CD4-positive, alpha-beta T cell treated with Interleukin-4 for 4 hours (primary cell): Measurements from ENCODE around the gene STRA8.
A peak's percentile ranks its signal among the peaks of the same experiment; 100 is the strongest.
"Not testable (repeated sequence)": the region's sequence is repeated elsewhere in the genome, so short reads cannot be mapped to it uniquely, and the experiment has no call there.

Experiments used
- DNase-seq: peaks from one replicate; pipeline ENCODE4 v3.0.0-alpha.2; 2020

The STRA8 gene

GRCh38 chr7:135206941-135207391 lies 26.7 kb upstream of the STRA8 start:
- no peak for DNase-seq

DNA sequence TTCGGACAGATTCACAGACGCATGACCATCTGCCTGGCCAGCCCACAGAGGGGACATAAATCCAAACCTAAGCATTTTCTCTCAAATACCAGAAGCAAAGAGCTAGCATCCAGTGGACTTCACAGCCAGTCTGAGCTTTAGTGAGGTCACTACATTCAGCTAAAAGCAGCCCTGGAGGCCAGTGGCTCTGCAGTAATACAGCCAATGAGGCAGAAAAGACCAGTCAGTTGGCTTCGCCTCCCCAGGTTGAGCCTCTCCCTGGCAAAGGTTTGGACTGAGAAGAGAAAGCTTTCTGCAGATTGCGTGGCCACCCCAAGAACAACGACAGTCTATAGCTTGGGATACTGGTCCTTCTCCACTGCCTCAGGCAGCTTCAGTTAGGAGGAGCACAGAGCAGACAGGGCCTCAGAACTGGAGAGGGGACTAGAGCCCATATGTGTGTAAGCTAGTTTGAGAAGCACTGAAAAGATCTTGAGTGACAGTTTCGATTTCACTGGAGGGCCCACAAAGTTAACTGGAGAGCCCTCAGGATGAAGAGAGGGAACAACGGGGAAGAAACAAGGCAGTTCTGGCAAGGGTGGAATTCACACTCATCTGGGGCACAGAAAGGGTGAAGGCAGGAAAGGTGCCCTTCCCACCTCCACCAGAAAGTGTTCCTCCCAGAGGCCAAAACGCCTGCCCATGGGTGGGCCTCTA lies 26.1 kb upstream of the STRA8 start:
- DNase-seq: no peak

GRCh38 chr7:135208102-135208793 lies 25.4 kb upstream of the STRA8 start:
- no peak for DNase-seq

DNA sequence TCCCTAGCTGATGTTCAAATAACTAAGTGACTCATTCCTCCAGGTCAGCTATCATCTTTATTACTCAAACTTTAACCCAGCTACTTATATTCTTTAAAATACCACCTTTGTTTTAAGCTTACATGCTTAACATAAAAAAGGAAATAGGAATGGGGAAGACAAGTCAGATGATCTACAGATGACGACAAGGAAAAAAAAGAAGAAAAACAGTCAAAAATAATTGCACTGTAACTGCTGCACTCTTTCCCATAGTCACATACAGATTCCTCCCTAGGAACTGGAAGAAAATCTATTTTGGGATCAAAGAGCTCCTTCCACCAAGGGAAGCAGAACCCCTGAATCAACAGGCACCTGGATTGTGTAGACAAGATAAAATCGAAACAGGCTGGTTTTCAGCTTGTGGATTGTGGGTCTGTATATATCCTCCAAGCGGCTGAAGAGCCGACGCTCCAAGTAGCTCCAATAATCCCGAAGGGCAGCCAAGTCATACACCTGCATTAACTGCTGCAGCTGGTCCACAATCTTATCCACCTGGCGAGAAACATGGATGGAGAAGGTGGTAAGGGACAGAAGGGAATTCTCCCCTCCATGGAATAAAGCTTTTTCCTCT lies 24.3 kb upstream of the STRA8 start:
- no peak for DNase-seq

DNA sequence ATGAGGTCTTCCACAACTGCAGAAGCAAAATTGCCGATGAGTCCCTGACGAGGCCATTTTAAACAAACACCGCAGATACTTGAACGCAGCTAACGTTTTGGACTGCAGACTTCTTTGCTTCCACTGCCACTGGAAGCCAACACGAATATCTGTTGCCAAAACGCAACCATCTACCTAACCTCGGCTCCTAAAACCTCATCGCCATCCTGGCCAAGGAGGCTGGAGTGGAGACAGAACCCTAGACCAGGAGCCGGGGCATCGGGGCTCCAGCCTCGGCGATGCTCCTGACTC lies 22.8 kb upstream of the STRA8 start:
- peak; percentile 10 for DNase-seq

DNA sequence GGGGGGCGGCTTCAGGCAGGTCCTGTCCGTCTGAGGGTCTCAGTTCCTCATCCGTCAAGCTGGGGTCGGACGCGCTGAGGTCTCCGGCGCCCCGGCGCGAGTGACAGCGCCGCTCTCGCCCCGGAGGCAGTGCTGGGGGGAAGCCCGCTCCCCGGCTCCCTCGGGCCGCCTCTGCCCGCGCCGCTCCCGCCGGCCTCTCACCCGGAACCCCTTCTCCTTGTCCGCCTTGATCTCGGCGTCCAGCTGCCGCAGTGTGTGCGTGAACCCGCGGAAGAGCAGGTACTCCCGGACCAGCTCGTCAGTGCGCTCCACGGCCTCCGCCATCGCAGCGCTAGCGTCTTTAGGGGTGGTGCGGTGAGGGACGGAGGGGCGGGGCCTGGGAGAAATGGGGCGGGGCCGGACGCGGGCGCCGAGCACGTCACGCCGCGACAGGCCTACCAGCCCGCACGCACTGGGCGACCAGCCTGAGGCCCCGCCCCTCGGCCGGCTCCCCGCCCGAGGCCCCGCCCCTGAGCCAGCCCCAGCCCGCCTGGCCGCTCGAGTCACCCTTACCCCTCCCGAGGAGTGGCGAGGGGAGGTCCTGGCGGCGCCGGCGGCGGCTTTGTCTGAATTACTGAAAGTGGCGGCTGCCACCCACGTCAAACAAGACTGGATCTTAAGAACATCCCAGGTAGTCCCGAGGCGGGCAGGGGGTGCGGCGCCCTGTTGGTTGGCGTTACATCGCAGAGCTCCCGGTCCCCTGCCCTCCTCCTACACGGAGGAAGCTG lies 22.3 kb upstream of the STRA8 start, which contains the start of gene WDR91:
Gene WDR91, minus strand, starts transcription at position 348 of the 767 bp plus-strand sequence. Its CDS starts 24 bp downstream, at position 324.
- peak; percentile 95 for DNase-seq

DNA sequence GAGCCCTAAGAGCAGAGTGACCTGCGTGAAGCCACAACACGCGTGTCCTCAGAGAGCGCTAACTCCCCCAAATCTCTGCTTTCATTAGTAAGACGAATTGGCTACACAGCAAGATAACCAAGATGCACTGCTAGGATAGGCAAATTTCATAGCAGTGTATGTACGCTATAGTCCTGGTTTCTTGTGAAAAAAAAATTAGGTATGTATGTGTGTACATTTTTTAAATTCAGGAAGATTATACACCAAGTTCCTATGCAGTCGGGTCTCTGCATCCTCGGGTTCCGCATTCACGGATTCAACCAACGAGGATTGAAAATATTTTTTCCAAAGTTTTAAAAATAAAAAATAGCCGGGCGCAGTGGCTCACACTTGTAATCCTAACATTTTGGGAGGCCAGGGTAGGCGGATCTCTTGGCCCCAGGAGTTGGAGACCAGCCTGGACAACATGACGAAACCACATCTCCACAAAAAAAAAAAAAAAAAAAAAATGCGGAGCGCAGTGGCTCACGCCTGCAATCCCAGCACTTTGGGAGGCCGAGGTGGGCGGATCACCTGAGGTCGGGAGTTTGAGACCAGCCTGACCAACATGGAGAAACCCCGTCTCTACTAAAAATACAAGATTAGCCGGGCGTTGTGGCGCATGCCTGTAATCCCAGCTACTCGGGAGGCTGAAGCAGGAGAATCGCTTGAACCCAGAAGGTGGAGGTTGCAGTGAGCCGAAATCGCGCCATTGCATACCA lies 21.5 kb upstream of the STRA8 start:
- DNase-seq: not testable (repeated sequence)

DNA sequence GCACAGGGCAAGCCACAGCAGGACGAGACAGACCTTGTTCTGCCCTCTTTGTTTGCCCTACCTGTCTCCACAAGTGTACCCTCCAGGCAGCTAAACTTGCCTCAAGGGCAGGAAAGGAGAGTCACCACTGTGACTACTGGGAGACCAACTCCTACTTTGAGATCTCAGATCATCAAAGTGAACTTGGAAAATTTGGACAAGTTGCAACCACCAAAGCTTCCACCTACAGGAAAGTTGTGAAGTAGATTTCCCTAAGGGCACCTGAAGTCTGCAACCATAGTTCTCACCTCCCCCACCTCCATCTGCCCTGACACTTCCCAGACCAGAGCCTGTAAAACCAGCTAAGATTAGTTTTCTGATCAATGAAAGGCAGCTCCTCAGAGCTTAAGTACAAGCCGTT lies 19.8 kb upstream of the STRA8 start:
- no peak for DNase-seq

GRCh38 chr7:135215180-135215579 lies 18.5 kb upstream of the STRA8 start:
- DNase-seq: no peak

- DNase-seq: no peak
Observed at GRCh38 chr7:135215698-135216097, 17.9 kb upstream of the STRA8 start.

DNA sequence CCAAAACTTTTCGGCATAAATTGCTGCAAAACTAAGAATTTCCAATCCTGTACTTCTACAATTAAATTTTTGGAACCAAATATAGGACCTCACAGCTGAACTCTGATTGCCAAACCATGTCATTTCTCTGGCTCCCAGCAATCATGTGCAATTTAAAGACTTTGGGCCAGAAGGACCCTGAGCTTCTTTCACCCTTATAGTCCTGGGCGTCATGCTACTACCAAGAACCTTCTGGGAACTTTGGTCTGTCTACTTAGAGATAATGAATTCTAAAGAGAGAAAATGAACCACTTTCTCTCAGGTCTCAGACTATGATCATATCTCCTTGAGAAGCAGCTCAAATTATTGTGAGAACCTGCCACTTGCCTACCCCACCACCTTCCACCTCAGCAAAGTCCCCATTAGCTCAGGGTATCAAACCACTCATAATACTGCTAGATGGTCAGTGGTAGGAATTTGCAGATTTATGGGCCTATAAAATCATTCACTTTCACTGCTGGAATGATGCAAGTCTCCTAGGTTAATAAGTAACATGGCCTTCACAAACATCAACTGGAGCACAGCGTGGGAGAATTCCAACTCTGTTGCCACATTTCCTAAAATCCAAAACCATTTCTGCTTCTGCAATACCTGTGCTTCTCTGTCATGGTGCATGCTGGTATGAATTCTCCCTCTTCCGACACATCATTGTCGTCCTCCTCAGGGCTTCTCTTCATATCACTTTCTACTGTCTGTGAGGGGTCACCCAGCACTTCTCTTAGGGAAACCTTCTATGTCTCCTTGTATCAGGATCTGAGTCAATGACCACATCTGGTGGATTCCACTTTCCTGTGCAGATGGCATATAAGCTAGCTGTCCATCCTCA lies 15.8 kb upstream of the STRA8 start:
- DNase-seq: no peak

GRCh38 chr7:135224027-135224426 lies 9.6 kb upstream of the STRA8 start:
- no peak for DNase-seq

DNA sequence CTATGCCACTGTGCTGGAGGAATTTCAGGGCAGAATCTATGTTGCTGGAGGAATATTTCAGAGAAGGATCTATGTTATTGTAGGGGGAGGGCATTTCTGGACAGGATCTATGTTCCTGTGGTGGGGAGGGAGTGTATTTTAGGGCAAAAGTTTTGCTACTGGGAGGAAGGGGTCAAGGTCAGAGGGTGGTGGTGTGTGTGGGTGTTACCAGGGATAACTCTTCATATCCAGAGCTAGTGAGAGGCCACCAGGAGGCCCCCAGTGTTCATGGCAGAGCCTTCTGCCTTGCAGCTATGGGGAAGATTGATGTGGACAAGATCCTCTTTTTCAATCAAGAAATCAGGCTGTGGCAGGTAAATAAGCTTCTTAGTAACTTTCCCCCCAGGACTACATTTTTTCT lies 2.0 kb upstream of the STRA8 start:
- no peak for DNase-seq

- DNase-seq: no peak
Observed at GRCh38 chr7:135232087-135232486, 1.6 kb upstream of the STRA8 start.

- DNase-seq: no peak
Observed at GRCh38 chr7:135232720-135233119, 918 bp upstream of the STRA8 start.

GRCh38 chr7:135234095-135234494 lies 457 bp downstream of the STRA8 start:
- DNase-seq: not testable (repeated sequence)

DNA sequence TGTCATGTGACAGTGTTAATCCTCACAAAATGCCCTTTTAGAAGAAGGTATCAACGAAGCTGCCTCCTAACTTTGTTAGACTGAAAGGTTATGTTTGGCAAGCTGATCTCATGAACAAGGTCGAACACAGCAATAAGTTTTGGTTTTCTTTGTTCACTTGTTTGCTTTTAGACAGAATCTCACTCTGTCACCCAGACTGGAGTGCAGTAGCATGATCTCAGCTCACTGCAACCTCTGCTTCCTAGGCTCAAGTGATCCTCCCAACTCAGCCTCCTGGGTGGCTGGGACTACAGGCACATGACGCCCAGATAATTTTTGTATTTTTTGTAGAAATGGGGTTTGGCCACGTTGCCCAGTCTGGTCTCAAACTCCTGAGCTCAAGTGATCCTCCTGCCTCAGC lies 1.1 kb downstream of the STRA8 start:
- no peak for DNase-seq

GRCh38 chr7:135235841-135236240 lies 2.2 kb downstream of the STRA8 start:
- no peak for DNase-seq

GRCh38 chr7:135236727-135237126 lies 3.1 kb downstream of the STRA8 start:
- no peak for DNase-seq

GRCh38 chr7:135238112-135238744 lies 4.6 kb downstream of the STRA8 start:
- no peak for DNase-seq

DNA sequence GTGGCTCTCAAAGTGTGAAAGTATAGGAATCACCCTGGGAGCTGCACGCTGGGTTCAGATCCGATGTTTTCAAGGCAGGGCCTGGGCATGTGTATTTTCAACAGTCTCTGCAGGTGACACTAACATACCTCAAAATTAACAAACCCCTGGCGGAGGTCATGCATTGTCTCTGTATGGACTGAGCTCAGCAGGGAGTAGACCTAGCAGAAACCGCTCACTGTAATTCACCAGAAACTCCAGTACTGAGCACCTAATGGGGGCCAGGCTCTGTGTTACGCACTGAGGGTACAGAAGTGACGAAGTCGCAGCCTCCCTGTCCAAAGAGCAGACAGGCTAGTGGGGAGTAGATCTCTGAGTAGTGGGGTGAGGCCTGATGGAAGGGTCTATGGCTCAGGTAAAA lies 5.6 kb downstream of the STRA8 start:
- no peak for DNase-seq
